IPS-20b (cell line): Measurements from ENCODE around the gene DUSP9.

Source experiments
- H3K27ac ChIP-seq: one replicate; pipeline ENCODE4 v1.5.1; 2013; ENCODE audit warnings: low read length
- H3K27me3 ChIP-seq: 2 replicates; pipeline ENCODE4 v1.6.1; 2013; ENCODE audit warnings: mild to moderate bottlenecking, low read length, inconsistent platforms; ENCODE audit not compliant: insufficient read depth
- H3K36me3 ChIP-seq: 2 replicates; pipeline ENCODE4 v1.6.1; 2013; ENCODE audit warnings: low read depth, mild to moderate bottlenecking, inconsistent platforms, low read length, moderate library complexity; ENCODE audit not compliant: insufficient read depth
- H3K4me1 ChIP-seq: 2 replicates; pipeline ENCODE4 v1.6.1; 2013; ENCODE audit warnings: mild to moderate bottlenecking, control low read depth, inconsistent platforms, low read length, moderate library complexity; ENCODE audit not compliant: insufficient read depth
- H3K4me3 ChIP-seq: 2 replicates; pipeline ENCODE4 v1.5.1; 2013; ENCODE audit warnings: mild to moderate bottlenecking, low read length, inconsistent platforms
- H3K9ac ChIP-seq: 2 replicates; pipeline ENCODE4 v1.6.1; 2013; ENCODE audit warnings: low read depth, mild to moderate bottlenecking, inconsistent platforms, low read length, moderate library complexity
- H3K9me3 ChIP-seq: 2 replicates; pipeline ENCODE4 v1.6.1; 2013; ENCODE audit warnings: mild to moderate bottlenecking, low read depth, low read length, inconsistent platforms; ENCODE audit not compliant: insufficient read depth

The DUSP9 gene

DNA sequence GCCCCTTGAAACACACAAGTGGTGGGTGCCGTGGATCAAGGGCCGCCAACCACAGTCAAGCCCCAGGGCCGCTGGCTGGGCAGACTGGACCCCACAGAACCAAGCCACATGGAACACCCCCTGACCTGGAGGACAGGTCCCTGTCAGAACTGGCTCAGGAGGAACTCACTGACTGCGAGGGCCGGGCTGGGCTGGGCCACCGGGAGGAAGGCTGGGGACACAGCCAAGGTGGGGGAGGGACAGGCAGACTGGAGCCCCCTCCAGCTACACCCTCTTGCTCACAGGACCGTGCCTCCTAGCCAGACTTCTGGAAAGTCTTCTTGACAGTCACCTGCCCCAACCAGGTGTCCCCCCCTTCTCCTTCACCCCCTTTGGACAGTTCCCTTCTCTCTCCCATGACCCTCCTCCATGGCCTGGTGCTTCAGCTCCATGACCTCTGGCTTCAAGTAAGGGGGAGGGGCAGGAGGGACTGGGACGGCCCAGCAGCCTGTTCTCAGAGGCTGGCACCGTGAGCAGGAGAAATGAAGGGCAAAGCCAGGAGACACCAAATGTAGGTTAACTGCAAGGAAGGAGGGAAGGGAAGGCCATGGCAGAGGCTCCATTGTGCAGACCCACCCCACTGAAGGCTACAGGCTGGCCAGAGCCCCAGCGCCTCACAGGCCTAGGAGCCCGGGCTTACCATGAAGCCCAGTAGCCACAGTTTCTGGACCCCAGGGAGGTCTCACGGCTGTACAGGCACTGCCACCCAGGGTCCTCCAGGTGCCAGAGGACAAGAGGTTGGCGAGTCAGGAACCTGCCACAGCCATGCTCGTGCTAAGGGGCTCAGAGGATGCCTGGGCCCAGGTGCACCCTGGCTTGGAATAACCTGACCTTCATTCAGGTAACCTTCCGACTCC is 22.6 kb upstream of the DUSP9 start:
- H3K4me3 ChIP-seq: no peak overlapping the region

DNA sequence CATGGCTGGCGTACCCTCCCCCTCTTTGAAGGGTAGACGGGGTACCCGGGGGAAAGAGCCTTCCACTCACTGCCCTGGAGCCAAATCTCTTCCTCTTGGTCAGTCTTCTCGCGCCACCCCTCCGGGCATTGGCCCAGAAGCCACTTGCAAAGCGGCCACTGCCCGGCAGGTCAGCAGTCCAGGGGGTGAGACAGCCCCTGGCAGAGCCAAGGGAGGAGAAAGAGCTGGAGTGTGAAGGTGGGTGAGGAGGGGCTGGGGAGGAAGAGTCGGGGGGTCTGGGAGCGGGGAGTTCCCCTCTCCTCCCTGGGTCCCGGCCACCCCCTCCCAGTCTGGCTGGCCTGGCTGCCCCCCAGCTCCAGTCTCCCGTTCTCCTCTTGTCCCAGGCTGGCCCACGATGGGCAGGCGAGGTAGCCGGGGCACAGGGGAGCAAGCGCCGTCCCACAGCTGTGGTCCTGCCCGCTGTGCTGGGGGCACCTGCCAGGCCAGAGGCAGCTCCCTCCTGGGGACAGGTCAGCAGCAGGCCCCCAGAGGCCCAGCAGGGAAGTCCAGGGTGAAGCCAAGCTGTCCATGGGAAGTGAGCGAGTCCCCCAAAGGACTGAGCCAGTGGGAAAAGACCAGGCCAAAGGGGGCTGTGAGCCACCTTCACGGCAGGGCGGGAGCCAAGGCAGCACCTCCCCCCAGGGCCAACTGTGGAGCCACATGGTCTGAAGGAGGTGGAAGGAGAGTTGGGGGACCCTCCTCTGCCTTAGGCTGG is 21.6 kb upstream of the DUSP9 start:
- Histone ChIP-seq H3K36me3 (no peaks in the 10 kb centered on the region), H3K9ac (no peak overlapping the region), H3K27ac (no peak overlapping the region), H3K4me1 (no peaks in the 10 kb centered on the region), H3K9me3 (no peaks in the 10 kb centered on the region), H3K27me3 (no peaks in the 10 kb centered on the region), H3K4me3 (no peak overlapping the region)

More for the DNA sequence above, 22.6 kb upstream of the DUSP9 start:
- Histone ChIP-seq H3K9me3 (no peaks in the 10 kb centered on the region), H3K36me3 (no peaks in the 10 kb centered on the region), H3K4me1 (no peaks in the 10 kb centered on the region), H3K27ac (no peak overlapping the region), H3K27me3 (no peaks in the 10 kb centered on the region), H3K9ac (no peak overlapping the region)

- H3K9me3 ChIP-seq: no peaks in the 10 kb centered on the region
- no peaks in the 10 kb centered on the region for H3K36me3 ChIP-seq
- no peaks in the 10 kb centered on the region for H3K27me3 ChIP-seq
- H3K4me1 ChIP-seq: no peaks in the 10 kb centered on the region
- H3K27ac ChIP-seq: no peak overlapping the region
- H3K4me3 ChIP-seq: no peak overlapping the region
- no peak overlapping the region for H3K9ac ChIP-seq
These were observed 20.9 kb upstream of the DUSP9 start for GRCh38 chrX:153626025-153626633.

GRCh38 chrX:153626863-153627674 is 19.9 kb upstream of the DUSP9 start:
- Histone ChIP-seq H3K4me3 (no peak overlapping the region), H3K9me3 (no peaks in the 10 kb centered on the region), H3K36me3 (no peaks in the 10 kb centered on the region), H3K4me1 (no peaks in the 10 kb centered on the region), H3K27ac (no peak overlapping the region), H3K27me3 (no peaks in the 10 kb centered on the region), H3K9ac (no peak overlapping the region)

DNA sequence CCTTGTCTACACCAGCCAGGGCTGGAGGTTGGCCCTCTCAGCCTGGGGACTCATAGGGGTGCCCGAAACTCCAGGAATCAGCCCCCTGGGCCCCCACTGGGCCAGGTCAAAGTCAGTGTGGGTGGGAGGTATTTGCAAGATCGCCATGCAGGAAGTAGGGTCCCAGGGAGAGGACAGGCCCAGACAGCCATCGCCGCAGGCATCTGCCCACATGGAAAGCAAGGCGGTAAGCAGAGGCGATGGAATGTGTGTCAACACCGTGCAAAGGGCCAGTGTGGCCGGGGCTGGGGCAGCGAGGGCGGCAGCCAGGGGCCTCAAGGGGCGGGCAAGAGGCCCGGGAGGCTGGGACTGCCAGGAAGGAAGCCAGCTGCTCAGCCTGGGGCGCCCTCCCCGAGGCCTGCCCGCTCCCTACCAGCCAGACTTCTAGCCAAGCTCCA is 19.3 kb upstream of the DUSP9 start:
- H3K4me3 ChIP-seq: no peak overlapping the region
- H3K36me3 ChIP-seq: no peaks in the 10 kb centered on the region
- no peaks in the 10 kb centered on the region for H3K27me3 ChIP-seq
- no peak overlapping the region for H3K9ac ChIP-seq
- H3K4me1 ChIP-seq: no peaks in the 10 kb centered on the region
- no peaks in the 10 kb centered on the region for H3K9me3 ChIP-seq
- no peak overlapping the region for H3K27ac ChIP-seq

DNA sequence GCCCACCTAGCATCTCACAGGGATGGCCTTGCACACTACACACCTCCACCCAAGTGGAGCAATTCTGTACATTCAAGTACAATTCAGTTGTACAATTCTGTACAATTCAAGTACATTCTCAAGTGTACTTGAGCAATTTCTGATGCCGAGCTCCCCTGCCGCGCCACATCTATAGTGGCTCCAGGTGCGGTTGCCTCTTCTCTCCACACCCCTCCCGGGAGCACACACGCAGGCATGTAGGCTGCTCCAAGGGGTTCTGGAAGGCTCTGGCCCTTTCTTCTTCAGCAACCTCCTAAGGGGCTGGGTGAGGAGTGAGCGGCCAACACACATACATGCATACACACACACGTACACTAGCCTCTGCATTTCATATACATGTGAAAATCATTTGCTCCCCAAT is 18.9 kb upstream of the DUSP9 start:
- no peaks in the 10 kb centered on the region for H3K9me3 ChIP-seq
- H3K4me3 ChIP-seq: no peak overlapping the region

GRCh38 chrX:153628665-153629064 is 18.3 kb upstream of the DUSP9 start:
- Histone ChIP-seq H3K9me3 (no peaks in the 10 kb centered on the region), H3K9ac (no peak overlapping the region), H3K27ac (no peak overlapping the region), H3K36me3 (no peaks in the 10 kb centered on the region), H3K27me3 (no peaks in the 10 kb centered on the region), H3K4me3 (no peak overlapping the region), H3K4me1 (no peaks in the 10 kb centered on the region)

More for the DNA sequence above, 18.9 kb upstream of the DUSP9 start:
- Histone ChIP-seq H3K9ac (no peak overlapping the region), H3K27ac (no peak overlapping the region), H3K4me1 (no peaks in the 10 kb centered on the region), H3K36me3 (no peaks in the 10 kb centered on the region), H3K27me3 (no peaks in the 10 kb centered on the region)

DNA sequence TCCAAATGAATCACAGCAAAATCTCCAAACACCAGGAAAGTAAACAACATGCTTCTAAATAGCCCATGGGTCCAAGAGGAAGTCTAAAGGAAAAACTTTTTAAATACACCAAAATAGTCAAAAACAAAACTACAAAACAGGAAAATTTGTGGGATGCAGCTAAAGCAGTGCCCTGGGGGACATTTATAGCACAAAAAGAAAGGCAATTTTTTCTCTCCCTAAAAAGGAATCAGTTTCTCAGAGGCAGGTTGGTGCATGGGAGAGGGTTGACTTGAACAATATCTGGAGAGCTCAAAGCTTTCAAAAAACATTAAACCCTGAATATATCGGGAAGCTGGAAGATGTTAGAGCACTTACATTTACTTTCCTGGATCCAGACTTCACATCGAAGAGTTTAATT is 15.7 kb upstream of the DUSP9 start:
- H3K9ac ChIP-seq: no peak overlapping the region
- H3K36me3 ChIP-seq: no peaks in the 10 kb centered on the region
- no peaks in the 10 kb centered on the region for H3K27me3 ChIP-seq
- no peaks in the 10 kb centered on the region for H3K4me1 ChIP-seq
- no peaks in the 10 kb centered on the region for H3K9me3 ChIP-seq
- H3K4me3 ChIP-seq: no peak overlapping the region
- H3K27ac ChIP-seq: no peak overlapping the region

GRCh38 chrX:153631907-153632594 is 15.0 kb upstream of the DUSP9 start:
- Histone ChIP-seq H3K9me3 (no peaks in the 10 kb centered on the region), H3K9ac (no peak overlapping the region)

GRCh38 chrX:153632595-153632946 is 14.4 kb upstream of the DUSP9 start:
- H3K27me3 ChIP-seq: no peaks in the 10 kb centered on the region
- no peaks in the 10 kb centered on the region for H3K36me3 ChIP-seq
- no peaks in the 10 kb centered on the region for H3K9me3 ChIP-seq
- H3K27ac ChIP-seq: no peak overlapping the region
- no peak overlapping the region for H3K9ac ChIP-seq
- no peaks in the 10 kb centered on the region for H3K4me1 ChIP-seq
- H3K4me3 ChIP-seq: no peak overlapping the region

More at GRCh38 chrX:153631907-153632594, 15.0 kb upstream of the DUSP9 start:
- H3K36me3 ChIP-seq: no peaks in the 10 kb centered on the region
- H3K4me3 ChIP-seq: no peak overlapping the region
- H3K27ac ChIP-seq: no peak overlapping the region
- H3K27me3 ChIP-seq: no peaks in the 10 kb centered on the region
- H3K4me1 ChIP-seq: no peaks in the 10 kb centered on the region

DNA sequence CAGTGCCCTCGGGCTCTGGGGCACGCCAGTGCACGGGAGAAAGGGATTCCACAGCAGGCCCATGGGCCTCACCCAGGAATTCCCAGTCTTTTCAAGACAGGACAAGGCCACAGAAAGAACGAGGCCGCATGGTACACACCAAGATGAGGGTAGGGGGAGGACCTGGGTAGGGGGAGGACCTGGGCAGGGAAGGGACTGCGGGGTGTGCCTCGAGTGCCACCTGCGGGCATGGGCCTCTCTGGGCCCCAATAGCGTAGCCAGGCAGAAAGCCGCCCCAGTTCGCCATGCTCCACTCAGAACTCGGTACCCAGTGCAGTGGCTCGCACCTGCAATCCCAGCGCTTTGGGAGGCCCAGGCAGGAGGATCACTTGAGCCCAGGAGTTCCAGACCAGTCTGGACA is 14.0 kb upstream of the DUSP9 start:
- H3K4me3 ChIP-seq: no peak overlapping the region
- H3K27me3 ChIP-seq: no peaks in the 10 kb centered on the region
- H3K9me3 ChIP-seq: no peaks in the 10 kb centered on the region

More for the DNA sequence above, 14.0 kb upstream of the DUSP9 start:
- H3K36me3 ChIP-seq: no peaks in the 10 kb centered on the region
- H3K9ac ChIP-seq: no peak overlapping the region
- no peak overlapping the region for H3K27ac ChIP-seq
- H3K4me1 ChIP-seq: no peaks in the 10 kb centered on the region
